ENCODE data around the gene DBNDD1.
"Not testable (repeated sequence)": the region's sequence is repeated elsewhere in the genome, so short reads cannot be mapped to it uniquely, and the experiment has no call there.

DBNDD1 gene

DNA sequence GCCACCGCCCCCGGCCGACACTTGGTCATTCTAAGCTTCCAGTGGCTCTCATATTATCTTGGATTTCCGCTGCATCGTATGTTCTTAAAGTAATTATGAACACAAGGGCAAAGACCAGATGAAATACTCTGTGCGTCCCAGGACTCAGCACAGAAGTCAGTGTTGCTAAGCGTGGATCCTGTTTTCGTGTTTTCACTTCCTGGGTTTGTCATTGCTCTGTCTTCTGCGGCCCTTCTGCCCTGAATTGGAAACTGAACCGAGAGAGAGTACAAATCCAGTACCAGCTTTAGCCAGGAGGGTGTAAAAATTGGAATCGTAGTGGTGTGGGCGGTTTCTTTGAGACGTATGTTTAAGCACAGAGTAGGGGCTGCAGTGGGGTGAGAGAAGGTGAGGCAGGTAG is 32.7 kb downstream of the DBNDD1 start:
- DNase-seq: no peak

- no peak for DNase-seq
Observed at GRCh38 chr16:89985219-89985618, 34.0 kb downstream of the DBNDD1 start.

- DNase-seq: no peak
Observed at GRCh38 chr16:89984216-89984615, 35.0 kb downstream of the DBNDD1 start.

DNA sequence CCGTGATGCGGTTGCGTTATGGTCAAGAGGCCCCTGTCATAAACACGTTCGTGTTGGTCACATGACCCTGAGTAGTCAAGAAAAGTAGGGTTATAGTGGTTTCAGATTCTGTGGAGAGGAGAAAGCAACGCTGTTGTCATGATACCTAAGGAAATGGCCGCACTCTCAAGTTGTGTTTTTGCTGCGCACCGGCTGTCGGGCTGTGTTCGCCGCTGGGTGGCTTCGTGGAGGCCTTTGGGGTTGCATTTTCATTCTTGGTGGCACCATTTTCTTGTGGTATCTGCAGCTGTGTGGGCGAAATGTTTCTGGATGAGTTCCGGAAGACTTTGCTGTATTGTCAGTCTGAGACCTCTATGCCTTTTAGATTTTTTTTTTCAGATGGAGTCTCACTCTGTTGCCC is 35.7 kb downstream of the DBNDD1 start:
- no peak for DNase-seq

- DNase-seq: no peak
Observed at GRCh38 chr16:89982318-89982717, 36.9 kb downstream of the DBNDD1 start.

DNA sequence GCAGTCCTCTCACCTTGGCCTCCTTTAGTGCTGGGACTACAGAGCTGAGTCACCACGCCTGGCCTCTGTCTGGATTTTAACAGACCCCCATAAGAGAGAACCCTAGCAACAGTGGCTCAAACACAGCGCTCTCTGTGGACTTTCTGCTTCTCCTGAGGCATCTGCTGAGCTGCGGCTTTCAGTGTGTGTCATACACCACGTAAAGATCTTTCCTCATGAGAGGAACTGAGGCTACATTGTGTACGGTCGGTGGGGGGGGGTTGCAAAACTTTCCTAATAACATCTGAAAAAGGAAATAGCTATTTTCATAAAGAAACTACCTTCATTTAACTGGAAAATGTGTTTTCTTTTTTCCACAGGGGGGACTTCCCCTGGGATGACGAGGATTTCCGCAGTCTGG is 37.8 kb downstream of the DBNDD1 start:
- DNase-seq: no peak

DNA sequence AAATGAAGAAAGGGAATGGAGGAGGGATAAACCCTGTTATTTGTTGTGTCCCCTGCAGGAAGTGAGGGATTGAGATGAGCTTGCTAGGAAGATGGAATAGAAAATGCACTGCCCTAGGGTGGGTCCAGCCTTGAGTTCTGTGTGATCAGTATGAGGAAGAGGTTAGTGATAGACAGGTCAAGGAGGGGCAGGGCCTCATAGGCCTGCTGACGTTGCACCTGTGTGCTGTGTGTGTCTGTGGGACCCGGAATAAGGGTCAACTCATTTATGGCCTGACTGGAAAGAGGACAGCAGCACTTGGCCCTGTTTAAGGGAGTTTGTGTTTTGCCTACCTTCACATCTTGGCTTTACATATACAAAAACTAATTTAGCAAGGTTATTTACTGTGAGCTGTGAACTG is 44.4 kb downstream of the DBNDD1 start:
- no peak for DNase-seq

DNA sequence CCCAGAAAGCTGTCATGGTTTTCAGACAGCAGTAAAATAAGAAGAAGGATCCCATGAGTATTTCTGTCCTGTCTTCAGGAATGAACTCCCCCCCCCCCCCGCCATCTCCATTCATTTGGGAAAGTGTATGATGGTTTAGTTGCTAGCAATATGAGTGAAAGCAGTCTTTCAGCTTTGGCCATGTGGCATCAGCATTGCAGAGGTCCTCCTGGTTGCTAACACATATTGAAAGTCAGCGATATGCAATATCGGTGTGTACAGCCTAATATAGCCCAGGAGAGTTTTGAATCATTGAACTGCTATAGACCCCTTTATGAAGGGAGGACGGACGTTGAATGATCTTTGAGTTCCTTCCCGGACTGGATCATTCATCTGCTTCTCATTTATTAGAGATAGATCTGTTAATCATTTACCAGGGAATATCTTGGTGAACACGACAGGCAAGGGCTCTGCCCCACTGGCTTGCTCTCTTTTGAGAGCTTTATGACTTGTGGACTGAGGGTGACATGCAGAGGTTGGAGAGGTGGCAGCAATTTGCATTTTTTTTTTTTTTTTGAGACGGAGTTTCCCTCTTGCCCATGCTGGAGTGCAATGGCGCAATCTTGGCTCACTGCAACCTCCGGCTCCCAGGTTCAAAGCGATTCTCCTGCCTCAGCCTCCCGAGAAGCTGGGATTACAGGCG is 45.5 kb downstream of the DBNDD1 start:
- DNase-seq: no peak

- no peak for DNase-seq
Observed at GRCh38 chr16:89973235-89973634, 46.0 kb downstream of the DBNDD1 start.

GRCh38 chr16:89972244-89973234 is 46.7 kb downstream of the DBNDD1 start:
- DNase-seq: peak; percentile 35

DNA sequence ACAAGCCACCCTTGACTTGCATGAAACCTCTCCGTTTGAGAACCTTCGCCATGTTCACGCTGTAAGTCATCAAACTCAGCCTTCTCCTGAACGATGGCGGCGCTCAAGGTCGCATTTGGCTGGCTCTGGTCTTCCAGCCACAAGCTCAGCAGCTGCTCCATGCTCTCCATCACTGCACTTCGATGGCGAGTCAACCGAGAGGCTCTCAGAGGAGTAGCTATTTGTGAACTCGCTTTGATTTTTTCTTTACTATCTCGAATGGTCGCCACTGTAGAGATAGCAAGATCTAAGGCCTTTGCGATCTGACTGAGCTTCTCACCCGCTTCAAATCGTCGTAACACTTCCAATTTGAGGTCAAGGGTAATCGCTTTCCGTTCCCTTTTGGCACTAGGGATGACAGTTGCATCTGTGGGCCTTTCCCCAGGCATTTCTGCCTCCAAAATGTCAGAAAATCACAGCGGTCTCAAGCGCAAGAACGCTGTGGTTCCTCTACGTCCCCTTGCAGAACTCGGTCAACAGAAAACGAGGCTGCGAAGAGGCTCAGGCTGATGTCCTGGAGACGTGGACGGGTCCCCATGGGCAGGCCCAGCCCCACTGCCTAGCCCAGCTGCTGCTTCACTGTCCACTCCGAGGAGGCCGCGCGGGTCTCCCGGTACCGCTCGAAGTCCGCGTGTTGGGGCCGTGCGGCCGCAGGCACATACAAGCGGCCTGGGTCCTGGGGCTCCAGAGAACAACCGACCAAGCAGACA is 47.6 kb downstream of the DBNDD1 start:
- DNase-seq: peak; percentile 24

- no peak for DNase-seq
Observed at GRCh38 chr16:89969741-89970410, 49.4 kb downstream of the DBNDD1 start.

GRCh38 chr16:89968074-89968473 is 51.2 kb downstream of the DBNDD1 start:
- DNase-seq: not testable (repeated sequence)

DNA sequence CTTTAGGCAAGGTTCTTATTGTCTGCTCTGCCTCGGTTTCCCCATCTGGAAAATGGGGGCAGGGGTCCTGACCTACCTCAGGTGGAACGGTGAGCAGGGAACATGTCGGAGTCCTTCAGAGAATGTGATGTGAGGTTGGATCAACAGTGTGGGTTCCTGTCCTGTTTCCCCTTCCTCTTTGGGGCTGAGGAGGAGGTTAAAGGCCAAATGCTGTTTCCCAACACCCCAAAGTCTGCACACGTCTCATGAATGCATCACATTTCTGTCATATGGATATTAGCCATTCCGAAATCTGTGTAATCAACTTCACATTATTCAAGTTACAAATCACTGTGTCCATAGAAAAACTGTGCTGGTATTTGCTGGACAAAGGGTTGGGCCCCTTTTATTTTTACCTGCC is 51.8 kb downstream of the DBNDD1 start:
- DNase-seq: not testable (repeated sequence)

GRCh38 chr16:89966756-89967155 is 52.5 kb downstream of the DBNDD1 start:
- no peak for DNase-seq

DNA sequence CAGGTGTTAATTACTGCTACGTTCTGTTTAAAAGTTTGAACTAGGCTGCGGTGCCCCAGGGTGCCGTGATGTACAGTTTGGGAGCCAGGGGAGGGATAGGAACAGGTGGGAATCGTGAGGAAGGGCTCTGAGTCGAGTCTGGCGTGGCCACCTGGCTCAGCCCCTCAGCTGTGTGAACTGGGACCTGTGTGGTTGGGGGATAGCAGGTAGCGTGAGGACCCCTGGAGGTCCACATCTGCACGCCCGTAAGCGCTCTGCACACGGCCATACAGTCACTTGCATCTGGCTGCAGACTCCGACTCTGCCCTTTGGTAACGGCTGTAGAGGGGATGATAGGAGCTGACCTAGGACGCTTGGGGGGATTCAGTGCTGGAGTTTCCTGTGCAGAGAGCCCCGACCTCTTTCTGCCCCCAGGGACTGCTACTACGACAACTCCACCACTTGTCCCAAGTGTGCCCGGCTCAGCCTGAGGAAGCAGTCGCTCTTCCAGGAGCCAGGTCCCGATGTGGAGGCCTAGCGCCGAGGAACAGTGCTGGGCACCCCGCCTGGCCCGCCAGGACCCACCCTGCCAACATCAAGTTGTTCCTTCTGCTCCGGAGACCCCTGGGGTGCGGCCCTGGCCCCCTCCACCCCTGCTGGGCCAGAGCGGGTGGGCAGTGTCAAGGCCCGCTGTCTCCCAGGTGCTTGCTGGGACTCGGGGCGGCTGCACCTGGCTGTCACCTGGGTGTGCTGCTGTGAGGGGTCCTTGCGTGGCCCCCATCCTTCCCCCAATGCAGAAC is 53.6 kb downstream of the DBNDD1 start:
- DNase-seq: no peak

DNA sequence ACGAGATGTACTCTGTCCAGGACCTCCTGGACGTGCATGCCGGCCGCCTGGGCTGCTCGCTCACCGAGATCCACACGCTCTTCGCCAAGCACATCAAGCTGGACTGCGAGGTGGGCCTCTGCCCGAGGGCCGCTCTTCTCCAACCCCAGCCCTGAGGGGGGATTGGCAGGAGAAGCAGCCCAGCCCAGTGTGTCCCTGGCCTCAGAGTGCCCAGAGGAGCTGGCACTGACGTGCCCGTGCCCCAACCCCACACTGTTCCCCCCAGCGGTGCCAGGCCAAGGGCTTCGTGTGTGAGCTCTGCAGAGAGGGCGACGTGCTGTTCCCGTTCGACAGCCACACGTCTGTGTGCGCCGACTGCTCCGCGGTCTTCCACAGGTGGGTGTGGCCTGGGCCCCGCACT is 55.1 kb downstream of the DBNDD1 start:
- no peak for DNase-seq

GRCh38 chr16:89962754-89963498 is 56.3 kb downstream of the DBNDD1 start:
- no peak for DNase-seq

DNA sequence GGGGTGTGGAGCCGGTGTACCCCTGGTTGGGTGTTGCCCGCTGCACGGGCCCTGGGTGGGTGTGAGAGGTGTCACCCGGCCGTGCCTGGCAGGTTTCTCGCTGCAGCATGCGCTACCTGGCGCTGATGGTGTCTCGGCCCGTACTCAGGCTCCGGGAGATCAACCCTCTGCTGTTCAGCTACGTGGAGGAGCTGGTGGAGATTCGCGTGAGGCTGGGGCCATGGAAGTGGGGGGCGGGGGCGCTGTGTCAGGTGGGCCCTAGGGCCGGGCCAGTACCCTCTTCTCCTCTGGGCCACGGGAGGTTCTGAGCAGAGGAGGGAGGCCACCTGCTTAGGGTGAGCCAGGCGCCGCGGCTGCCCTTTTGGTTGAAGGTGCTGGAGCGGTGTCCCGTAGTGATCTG is 57.3 kb downstream of the DBNDD1 start:
- DNase-seq: no peak

DNA sequence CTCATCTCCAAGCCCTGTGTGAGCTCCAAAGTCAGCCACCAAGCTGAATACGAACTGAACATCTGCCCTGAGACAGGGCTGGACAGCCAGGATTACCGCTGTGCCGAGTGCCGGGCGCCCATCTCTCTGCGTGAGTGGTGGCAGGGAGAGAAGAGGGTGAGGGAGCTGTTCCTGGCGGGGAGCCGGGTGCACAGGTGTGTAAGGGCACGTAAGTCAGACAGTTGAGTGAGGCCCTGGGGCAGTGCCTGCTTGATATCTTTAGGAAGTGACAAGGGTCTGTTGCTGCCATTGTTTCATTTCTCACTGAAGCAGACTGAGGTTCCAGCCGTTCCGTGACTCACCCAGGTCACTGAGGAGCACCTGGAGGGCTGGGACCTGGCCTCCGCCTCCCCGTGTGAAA is 58.3 kb downstream of the DBNDD1 start:
- DNase-seq: no peak

GRCh38 chr16:89958596-89958995 is 60.7 kb downstream of the DBNDD1 start:
- DNase-seq: no peak
